Measurements from ENCODE around the gene ANKS6.

GRCh38 chr9:98767915-98768314, 28.4 kb downstream of the ANKS6 start:
- no peak for TF ChIP-seq POLR2A (IDR thresholded peaks at IDR 0.05)
- TF ChIP-seq CTCF (IDR thresholded peaks at IDR 0.05), result no peak
- TF ChIP-seq EP300 (IDR thresholded peaks at IDR 0.05), result no peak
